8988T (cell line): ENCODE results near the gene INIP.

Source experiments
- DNase-seq: peaks from one replicate; pipeline ENCODE4 v3.0.0; 2011

Gene INIP

GRCh38 chr9:112717661-112718331, at the start of gene INIP:
INIP (minus strand) TSS chr9:112718117; CDS start chr9:112716485, 1,632 bp downstream.
- peak; percentile 77 for DNase-seq

GRCh38 chr9:112765281-112765680, 47.4 kb upstream of the INIP start:
- DNase-seq = no peak

- no peak for DNase-seq
Observed at GRCh38 chr9:112764837-112765236, 46.9 kb upstream of the INIP start.

- no peak for DNase-seq
Observed at GRCh38 chr9:112764344-112764743, 46.4 kb upstream of the INIP start.

GRCh38 chr9:112762726-112763518, 45.0 kb upstream of the INIP start:
- DNase-seq = no peak

- no peak for DNase-seq
Observed at GRCh38 chr9:112761912-112762655, 44.2 kb upstream of the INIP start.

- DNase-seq = no peak
Observed at GRCh38 chr9:112760821-112761220, 42.9 kb upstream of the INIP start.

GRCh38 chr9:112757940-112758339, 40.0 kb upstream of the INIP start:
- no peak for DNase-seq

- no peak for DNase-seq
Observed at GRCh38 chr9:112757282-112757883, 39.5 kb upstream of the INIP start.

- DNase-seq = no peak
Observed at GRCh38 chr9:112755675-112756074, 37.8 kb upstream of the INIP start.

GRCh38 chr9:112755016-112755427, 37.1 kb upstream of the INIP start:
- DNase-seq = no peak

- no peak for DNase-seq
Observed at GRCh38 chr9:112754578-112754977, 36.7 kb upstream of the INIP start.

- peak; percentile 64 for DNase-seq
Observed at GRCh38 chr9:112753725-112754124, 35.8 kb upstream of the INIP start.

- no peak for DNase-seq
Observed at GRCh38 chr9:112752334-112753125, 34.6 kb upstream of the INIP start.

GRCh38 chr9:112751056-112751795, 33.3 kb upstream of the INIP start:
- peak; percentile 64 for DNase-seq

- DNase-seq = no peak
Observed at GRCh38 chr9:112750764-112751055, 32.8 kb upstream of the INIP start.

GRCh38 chr9:112750016-112750763, 32.3 kb upstream of the INIP start, which contains the start of gene SNX30:
SNX30 (plus strand) TSS chr9:112750760; CDS start chr9:112751002, 242 bp downstream.
- peak; percentile 92 for DNase-seq

- DNase-seq = no peak
Observed at GRCh38 chr9:112747094-112747493, 29.2 kb upstream of the INIP start.

- no peak for DNase-seq
Observed at GRCh38 chr9:112744177-112744576, 26.3 kb upstream of the INIP start.

- DNase-seq = no peak
Observed at GRCh38 chr9:112743216-112743836, 25.4 kb upstream of the INIP start.
